ENCODE measurements around the gene LITAF.

- TF ChIP-seq CTCF (IDR thresholded peaks at IDR 0.05): no peak
- TF ChIP-seq POLR2A (IDR thresholded peaks at IDR 0.05): no peak
Measured at GRCh38 chr16:11593581-11593980, 6.9 kb upstream of the LITAF start.

Measured in adrenal gland (tissue), 5 donors.